GM19372 (cell line): ENCODE results near the gene ZNF862.
"Not testable (repeated sequence)": the region's sequence is repeated elsewhere in the genome, so short reads cannot be mapped to it uniquely, and the experiment has no call there.

Experiments
- ATAC-seq: cut with Tn5 transposase; IDR thresholded peaks from one replicate; pipeline ENCODE4 v1.9.1; 2021; ENCODE audit warnings: mild to moderate bottlenecking, low read depth, moderate library complexity; ENCODE audit not compliant: unreplicated experiment

ZNF862 gene

DNA sequence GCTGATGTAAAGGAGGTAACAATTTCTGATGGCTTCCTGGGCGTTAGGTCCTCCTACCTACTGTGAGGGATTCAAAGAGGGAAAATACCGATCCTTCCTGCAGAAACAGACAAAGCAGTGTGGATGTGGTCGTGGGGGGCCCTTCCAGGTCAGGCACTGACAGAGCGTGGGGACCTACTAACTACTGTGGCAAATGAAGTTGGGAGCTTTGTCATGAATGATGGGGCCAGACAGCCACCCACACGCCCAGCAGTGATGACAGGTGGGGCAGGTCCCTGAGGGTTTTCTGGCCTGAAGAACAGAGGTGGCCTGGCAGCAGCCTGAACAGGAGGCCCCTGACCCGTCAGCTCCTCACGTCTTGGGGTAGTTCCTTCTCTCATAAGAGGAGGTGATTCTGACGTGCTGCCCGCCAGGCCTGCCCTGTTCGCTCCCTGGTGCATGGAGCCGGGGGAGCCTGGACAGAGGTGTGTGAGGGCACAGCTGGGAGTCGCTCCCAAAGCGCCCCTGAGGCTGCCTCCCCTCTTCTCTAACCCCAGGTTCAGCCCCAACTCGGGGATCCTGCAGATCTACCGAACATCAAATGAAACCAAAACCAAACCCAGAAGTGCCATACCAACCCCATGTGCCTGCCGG, 39.8 kb downstream of the ZNF862 start:
- no peak for ATAC-seq

DNA sequence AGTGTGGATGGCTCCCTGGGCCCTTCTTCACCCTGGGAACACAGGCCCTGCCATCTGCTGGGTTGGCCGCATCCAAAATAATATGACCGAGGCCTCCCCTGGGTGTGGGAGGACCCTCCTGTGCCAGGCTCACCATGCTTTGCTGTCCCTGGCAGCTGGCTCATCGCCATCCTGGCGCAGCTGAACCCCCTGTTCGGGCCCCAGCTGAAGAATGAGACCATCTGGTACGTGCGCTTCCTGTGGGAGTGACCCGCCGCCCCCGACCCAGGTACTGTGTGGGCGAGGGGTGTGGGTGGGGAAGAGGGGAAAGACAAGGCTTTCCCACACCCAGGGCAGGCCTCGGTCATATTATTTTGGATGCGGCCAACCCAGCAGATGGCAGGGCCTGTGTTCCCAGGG, 40.3 kb downstream of the ZNF862 start:
- no peak for ATAC-seq

DNA sequence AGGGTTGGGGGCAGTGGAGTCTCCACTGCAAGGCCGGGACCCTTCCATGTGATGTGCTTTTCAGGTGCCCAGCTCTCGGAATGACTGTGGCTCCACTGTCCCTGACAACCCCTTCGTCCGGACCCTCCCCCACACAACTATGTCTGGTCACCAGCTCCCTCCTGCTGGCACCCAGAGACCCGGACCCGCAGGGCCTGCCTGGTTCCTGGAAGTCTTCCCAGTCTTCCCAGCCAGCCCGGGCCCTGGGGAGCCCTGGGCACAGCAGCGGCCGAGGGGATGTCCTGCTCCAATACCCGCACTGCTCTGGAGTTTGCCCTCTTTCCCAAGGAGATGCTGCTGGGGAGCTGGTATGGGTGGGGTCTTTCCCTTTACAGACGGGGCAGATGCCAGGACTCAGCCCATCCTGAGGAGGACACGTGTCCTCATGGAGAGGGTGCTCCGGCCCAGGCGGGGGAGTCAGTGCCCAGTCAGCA, 41.1 kb downstream of the ZNF862 start:
- ATAC-seq = no peak

DNA sequence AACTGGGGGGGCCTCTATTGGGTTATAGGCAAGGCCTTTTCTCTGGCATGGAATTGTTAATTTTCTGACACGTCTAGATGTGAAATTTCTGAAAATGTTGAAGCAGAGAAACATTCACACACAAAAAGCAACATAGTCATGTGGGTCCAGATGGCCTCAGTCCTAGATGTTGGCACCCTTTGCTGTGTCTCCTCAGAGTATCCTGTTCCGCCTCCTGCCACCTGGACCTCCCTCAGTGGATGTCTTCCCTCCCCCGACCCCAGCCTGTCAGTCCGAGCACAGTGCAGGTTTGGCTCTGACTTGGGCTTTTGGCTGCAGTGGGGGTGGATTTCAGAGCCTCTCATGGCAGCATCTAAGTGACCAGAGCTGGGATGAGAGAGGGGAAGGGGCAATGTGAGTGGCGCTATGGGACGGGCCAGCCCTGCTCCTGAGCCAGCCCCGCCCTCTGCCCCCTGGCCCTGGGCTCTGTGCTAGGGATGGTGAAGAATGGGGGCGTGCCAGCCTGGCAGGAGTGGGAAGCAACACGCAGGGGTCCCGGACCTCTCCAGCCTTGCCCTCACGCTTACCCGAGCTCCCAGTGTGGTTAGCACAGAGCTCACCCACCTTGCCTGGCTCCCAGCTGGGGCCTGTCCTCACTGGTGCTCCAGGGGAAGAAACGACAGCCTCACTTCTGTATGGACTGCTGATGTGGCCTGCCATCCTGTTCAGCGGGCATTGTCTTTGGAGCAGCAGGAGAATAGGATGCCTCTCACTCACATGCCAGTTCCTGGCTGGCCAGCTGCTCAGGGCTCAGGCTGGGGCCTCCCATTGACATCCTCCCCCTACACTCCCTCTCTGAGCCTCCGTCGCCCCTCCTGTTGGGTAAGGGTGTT, 41.8 kb downstream of the ZNF862 start:
- ATAC-seq = no peak

DNA sequence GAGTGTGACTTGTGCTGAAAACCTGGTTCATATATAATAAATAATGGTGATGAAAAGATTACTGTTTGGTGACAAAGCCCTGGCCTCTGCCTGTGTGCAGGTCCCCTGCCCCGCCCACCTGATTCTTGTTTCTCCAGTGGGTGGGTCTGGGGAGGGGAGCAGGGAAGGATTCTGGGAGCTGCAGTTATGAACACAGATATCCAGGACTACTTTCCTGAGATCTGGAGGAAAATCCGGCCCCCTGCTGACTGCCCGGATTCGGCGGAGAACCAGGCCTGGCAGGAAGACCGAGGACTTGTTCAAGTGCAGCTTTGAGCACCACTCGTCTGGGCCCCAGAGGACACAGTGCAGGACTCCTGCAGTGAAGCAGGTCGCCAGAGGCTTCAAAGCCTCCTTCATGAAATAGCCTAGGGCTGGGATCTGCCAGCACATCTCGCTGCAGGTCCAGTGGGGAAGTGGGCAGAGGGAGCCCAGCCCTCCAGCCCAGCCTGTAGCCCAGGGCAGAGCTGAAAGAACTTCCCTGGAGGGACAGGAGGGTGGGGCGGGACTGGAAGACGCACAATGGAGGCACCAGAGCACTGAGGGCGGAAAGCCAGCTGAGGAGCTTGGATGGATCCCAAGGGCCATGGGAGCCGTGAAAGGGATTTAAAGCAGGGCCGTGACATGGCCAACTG, 42.6 kb downstream of the ZNF862 start:
- ATAC-seq = no peak

DNA sequence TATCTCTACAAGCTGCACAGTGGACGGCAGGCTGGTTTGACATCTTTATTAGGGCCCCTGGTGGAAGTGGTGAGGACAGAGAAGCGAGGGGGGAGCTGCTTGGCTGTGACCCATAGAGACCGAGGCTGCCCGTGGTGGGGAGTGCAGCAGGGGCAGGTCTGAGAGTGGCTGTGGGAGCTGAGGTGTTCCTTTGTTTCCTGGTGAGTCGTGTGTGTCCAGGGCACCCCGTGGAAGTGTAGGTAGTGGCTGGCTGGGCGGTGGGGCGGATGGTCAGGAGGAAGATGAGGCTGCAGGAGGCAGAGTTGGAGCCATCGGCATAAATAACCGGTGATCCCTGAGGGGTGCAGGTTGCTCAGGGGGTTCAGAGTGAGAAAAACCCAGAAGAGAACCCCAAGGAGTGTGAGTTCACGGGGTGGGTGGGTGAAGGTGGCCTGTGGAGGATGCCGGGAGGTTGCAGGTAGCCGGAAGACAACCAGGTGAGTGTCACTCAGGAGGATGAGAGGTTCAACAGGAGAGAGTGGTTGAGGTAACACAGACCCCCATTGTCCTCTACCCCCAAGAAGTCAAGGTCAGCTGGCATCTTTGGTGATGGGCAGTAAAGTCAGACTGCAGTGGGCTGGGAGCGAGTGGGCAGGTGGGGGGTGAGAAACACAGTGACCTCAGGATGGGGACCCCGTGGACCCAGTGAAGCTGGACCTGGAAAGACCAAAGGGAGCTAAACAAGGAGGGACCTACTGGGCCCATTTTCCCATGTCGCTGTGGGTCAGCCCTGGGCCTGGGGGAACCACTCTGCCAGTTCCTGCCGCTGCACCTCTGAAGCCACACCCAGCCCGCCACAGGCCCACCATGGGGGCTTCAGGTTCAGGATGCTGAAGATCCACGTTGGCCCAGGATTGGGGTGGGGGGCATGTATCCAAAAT, 43.4 kb downstream of the ZNF862 start:
- ATAC-seq = no peak

DNA sequence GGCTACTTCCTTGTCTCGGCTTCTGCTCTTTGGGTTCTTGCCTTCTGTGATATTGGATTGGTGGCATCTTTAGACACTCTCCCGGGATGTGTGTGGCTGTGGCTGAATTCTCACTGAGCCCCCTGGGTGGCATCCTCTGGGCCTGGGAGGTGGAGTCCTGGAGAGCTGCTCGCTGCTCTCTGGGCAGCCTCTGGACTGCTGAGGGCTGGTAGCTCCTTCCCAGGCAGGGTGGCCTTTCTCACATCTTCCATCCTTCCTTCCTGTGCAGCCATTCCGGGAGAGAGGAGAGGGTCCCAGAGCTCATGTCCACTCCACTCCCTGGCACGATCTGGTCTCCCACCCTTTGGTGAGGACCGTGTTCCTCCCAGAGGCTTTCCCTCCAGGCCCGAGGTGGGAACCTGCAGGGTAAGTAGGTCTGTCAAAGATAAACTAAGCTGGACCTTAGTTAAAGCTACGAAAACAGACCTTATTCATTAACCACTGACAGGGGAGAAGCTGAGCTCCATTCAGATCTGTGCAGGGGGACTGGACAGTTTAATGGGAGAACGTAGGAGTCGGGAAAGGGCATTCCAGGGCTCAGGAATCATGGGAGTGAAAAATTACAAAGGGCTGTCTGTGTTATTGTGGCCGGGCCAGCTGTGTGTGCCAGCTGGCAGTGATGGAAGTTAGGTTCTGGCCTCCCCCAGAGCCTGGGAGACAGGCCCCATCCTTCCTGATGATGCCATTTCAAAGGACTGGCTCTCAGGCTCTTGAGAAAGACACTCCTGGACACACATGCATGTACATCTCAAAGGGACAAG, 44.3 kb downstream of the ZNF862 start:
- no peak for ATAC-seq

DNA sequence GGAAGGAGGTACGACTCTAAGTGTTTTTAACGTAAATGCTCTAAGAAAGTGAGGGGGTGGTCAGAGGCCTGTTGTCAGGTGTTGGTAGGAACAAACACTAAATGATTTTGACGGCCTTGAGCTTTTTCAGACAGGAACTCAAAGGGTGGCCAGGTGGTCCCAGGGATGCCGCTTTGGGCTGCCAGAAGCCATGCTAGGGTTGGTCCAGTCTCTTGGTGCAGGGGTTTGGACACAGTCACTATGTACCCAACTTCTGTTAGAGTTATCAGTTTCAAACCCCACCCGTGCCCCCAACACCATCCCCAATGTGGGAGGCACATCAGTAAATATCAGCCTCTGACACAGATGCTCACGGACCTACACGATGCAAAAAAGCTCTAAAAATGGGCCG, 44.9 kb downstream of the ZNF862 start:
- no peak for ATAC-seq

DNA sequence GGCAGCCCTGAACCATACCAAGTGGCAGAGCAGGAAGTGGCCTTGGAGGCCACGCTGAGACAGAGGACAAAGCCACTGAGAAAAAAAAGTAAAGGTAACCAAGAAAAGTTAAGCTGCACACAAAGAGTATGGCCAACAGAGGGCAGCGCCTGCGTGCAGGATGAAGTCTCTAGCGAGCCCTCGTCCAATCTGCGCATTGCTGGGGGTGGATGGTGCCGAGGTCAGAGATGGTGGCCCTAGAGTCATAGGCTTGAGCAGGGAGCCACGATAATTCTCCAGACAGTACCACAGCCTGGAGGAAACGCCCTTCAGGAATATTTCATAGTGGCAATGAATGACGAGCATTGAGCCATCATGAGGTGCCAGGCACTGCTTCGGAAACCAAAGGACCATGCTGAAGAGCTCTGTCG, 45.3 kb downstream of the ZNF862 start:
- ATAC-seq = peak; percentile 65

DNA sequence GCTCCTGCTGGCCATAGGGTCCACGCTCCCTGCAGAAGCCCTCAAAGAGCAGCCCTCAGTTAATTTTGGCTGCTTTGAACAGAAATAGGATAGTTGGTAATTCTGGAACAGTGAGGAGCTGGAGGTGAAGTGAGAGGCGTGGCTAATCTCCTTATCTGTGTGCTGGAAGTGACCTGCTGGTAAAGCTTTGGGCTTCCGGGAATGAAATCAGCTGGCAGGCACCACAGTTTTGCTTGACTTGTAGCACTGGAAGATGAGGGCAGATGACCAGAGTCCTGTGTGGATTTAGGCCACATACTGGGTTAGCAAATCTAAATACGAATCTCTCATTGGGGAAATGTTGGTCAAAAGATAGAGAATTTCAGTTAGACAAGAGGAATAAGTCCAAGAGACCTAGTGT, 45.8 kb downstream of the ZNF862 start:
- no peak for ATAC-seq

DNA sequence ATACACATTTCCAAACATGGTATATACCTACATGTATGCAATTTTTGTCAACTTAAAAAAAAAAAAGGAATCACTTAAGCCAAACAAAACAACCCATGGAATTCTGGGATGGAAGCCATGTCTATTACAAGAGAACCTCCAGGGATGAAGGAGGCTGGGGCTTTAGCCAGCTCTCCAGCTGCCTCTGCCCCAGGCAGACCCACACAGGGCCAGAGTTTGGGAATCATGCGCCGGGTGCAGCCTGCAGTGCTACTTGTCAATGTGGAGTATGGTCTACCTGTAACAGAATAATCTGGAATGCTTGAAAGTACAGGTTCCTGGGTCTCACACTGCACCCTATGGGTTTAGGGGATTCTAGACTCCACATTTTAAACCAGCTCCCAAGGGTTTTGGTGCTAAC, 46.4 kb downstream of the ZNF862 start:
- ATAC-seq = no peak

DNA sequence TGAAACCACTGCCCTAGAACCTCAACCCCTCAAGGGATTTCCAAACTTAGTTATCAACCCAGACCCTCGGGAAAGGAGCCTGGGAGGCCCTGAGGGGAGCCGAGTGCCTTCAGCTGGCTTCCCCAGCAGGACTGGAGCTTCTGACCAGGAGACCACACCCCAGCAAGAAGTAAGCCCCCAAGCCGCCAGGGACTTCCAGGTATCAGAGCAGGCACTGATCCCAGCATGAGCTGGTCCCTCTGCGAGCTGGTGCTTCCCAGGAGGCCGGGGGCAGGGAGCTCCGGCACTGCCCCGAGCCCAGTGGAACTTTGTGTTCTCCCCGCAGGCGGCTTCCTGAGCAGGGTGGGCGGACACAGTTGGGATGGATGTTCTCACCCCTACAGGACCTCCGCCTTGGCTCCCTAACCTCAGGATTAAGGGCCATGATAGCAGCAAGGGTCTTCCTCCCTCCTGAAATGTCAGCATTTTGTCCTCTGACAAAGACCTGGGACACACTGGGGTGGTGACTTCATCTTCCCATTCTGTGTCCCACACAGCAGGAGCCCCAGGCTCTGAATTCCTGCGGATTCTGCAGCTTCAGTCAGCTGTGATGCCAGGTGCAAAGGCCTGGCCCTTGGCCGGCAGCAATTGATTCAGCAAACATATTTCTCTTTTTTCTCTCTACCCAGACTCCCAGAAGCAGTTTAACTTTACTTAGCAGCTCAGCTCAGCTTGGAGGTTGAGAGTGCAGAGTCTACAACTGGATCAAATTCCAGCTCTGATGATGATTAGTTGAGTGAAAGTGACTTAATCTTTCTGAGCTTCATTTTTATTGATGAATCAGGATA, 47.2 kb downstream of the ZNF862 start:
- ATAC-seq = no peak

DNA sequence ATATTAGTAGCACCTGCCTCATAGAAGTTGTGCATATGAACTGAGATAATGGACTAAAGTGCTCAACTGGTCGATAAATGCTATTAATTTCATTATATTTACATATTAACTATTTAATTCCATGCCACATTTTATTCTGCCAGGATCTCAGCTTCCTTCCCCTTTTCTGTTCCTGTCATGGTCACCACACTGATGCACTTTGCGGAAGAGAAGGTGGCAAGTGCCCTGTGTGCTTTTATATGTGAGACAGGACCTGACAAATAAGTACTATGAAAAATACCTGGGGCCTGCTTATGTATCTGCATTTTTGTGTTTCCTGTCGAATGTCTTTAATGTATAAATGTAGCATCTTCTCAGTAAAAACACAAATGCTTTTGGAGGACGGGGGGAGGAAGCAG, 47.8 kb downstream of the ZNF862 start:
- no peak for ATAC-seq

DNA sequence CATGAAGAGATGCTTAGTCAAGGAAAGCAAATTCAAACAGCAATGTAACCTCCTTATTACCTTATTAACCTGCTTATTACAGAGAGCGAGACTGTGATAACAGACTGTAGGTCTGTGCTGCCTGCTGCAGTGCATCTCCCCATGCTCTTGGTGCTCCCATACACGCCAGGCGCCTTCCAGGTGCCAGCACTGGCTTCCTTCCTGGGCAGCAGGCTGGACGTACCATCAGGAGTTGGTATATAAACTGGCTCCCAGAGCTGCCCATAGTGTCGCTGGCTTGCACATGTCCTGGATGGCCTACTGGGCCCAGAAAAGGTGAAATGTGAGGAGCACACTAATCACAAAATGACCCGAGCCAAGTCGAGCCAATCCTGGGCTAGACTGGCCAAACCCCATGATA, 49.1 kb downstream of the ZNF862 start:
- no peak for ATAC-seq

DNA sequence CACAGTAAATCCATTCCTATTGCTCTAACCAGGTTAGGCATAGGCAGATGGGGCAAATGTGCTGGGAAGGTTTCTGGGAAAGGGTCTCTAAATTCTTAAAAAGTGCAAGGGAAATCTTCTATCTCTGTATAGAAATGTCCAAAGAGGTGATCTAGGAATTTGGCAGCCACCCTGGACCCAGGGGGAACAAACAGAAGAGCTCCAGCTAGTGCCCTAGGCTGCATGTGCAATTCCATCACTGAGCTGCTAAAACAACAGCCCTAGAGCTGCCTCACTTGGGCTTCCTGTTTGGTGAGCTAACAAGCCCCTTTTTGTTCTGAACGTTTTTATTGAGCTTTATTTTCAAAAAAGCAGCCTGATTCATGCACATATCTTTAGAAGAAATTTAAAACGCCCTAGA, 52.5 kb downstream of the ZNF862 start:
- ATAC-seq = not testable (repeated sequence)

DNA sequence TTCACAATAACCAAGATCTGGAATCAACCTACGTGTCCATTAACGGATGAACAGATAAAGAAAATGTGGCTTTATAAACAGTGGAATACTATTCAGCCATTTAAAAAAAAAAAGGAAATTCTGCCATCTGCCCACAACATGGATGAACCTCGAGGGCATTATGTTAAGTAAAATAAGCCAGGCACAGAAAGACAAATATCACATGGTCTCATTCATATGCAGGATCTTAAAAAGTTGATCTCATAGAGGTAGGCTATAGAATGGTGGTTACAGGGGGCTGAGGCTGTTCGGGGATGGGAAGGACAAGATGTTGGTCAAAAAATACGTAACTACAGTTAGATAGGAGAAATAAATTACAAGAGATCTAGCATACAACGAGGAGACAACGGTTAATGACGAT, 56.8 kb downstream of the ZNF862 start:
- not testable (repeated sequence) for ATAC-seq

DNA sequence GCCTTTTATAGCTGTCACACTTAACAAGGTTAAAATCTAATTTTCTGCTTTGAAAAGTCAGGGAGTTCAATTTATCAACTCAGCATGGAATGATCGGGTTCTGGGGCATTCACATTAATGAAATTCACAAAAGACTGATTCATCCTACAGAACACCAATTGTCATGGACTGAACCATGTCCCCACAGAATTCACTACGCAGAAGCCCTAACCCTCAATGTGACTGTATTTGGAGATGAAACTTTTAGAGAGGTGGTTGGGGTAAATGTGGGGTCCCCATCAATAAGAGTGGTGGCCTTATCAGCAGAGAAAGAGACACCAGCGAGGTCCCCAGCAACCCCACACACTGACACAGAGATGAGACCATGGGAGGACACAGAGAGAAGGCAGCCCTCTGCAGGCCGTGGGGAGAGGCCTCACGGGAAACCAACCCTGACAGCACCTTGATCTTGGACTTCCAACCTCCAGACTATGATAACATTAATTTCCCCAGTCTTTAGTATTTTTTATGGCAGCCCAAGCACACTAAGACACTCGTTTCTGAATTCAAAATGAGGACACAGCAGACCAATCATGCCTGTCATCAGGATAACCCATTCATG, 69.7 kb downstream of the ZNF862 start:
- ATAC-seq = not testable (repeated sequence)

DNA sequence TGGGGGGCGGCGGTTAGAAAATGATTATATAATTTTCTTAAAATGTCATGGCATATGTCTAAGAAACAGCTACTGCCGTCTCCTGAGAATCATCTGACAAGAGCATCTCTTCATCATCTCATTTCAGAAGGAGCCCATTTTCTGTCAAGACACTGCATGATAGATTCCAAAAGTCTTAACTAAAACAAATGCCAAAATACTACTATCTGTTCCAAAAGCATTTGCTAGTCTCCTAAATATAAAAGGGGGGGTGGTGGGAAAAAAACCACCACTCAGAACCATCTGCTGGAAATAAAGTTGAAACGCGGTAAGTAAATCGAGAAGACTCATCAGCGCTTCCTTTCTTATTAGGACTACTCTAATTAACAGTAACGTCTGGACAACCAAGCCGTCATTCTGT, 72.0 kb downstream of the ZNF862 start:
- ATAC-seq = not testable (repeated sequence)
